Measurements from ENCODE around the gene GNAO1. TPM values are rescaled to one million over a fixed set of nuclear protein-coding genes. Genes with fewer than 3 reads are reported as not detected.

Gene GNAO1
- total RNA-seq, 1 experiment from 2014 or later = not detected

- intact Hi-C loops (cut with micrococcal nuclease; ENCODE audit: unreplicated experiment) = no loop called here
These were observed 7.4 kb downstream of the GNAO1 start for GRCh38 chr16:56198755-56199114.

GRCh38 chr16:56199164-56199563 lies 7.9 kb downstream of the GNAO1 start:
- no peak overlapping the region for H3K4me3 ChIP-seq (ENCODE audit: low read depth, low read length, poor library complexity, severe bottlenecking)
- peaks cover 26% of the 10 kb centered on the region for H3K27me3 ChIP-seq (replicated peaks; ENCODE audit: insufficient read depth, low read depth, low read length, poor library complexity)
- H3K36me3 ChIP-seq (ENCODE audit: insufficient read depth, low read length, poor library complexity, severe bottlenecking) = no peaks in the 10 kb centered on the region
- intact Hi-C loops (cut with micrococcal nuclease; ENCODE audit: unreplicated experiment) = no loop called here
- TF ChIP-seq EZH2 (IDR thresholded peaks at IDR 0.05; ENCODE audit: borderline replicate concordance, low read depth, low read length, poor library complexity, severe bottlenecking) (no peak), CTCF (conservative IDR thresholded peaks at IDR 0.05; ENCODE audit: low read depth, low read length) (no peak)
- no TSS peak for BruUV-seq (replicated peaks)
- POLR2A ChIA-PET (ENCODE audit: low non-redundant PET) = no interaction called here
- DNase-seq (ENCODE audit: low spot score) = no peak
- no peaks in the 10 kb centered on the region for H3K9me3 ChIP-seq (ENCODE audit: low read depth, low read length, poor library complexity, severe bottlenecking)
- no peak overlapping the region for H3K27ac ChIP-seq (ENCODE audit: low read depth, low read length, poor library complexity, severe bottlenecking)
- CTCF ChIA-PET = interaction anchor here (0.9 kb wide), 1 partner anchor 256 kb away, joined by 4 read pairs; no protein-coding TSS in a partner anchor
- peaks cover under 1% of the 10 kb centered on the region for H3K4me1 ChIP-seq (ENCODE audit: insufficient read depth, low read length, poor library complexity, severe bottlenecking)

More at GRCh38 chr16:56198755-56199114, 7.4 kb downstream of the GNAO1 start:
- POLR2A ChIA-PET (ENCODE audit: low non-redundant PET) = no interaction called here
- no TSS peak for BruUV-seq (replicated peaks)
- Histone ChIP-seq H3K27me3 (replicated peaks; ENCODE audit: insufficient read depth, low read depth, low read length, poor library complexity) (peaks cover 31% of the 10 kb centered on the region), H3K9me3 (ENCODE audit: low read depth, low read length, poor library complexity, severe bottlenecking) (no peaks in the 10 kb centered on the region), H3K36me3 (ENCODE audit: insufficient read depth, low read length, poor library complexity, severe bottlenecking) (no peaks in the 10 kb centered on the region), H3K4me1 (ENCODE audit: insufficient read depth, low read length, poor library complexity, severe bottlenecking) (peaks cover 5% of the 10 kb centered on the region), H3K27ac (ENCODE audit: low read depth, low read length, poor library complexity, severe bottlenecking) (no peak overlapping the region), H3K4me3 (ENCODE audit: low read depth, low read length, poor library complexity, severe bottlenecking) (no peak overlapping the region)
- no peak for DNase-seq (ENCODE audit: low spot score)
- CTCF ChIA-PET = interaction anchor here (0.9 kb wide), 1 partner anchor 256 kb away, joined by 4 read pairs; no protein-coding TSS in a partner anchor
- TF ChIP-seq CTCF (conservative IDR thresholded peaks at IDR 0.05; ENCODE audit: low read depth, low read length) = no peak
- no peak for TF ChIP-seq EZH2 (IDR thresholded peaks at IDR 0.05; ENCODE audit: borderline replicate concordance, low read depth, low read length, poor library complexity, severe bottlenecking)

- no peak overlapping the region for H3K4me3 ChIP-seq (ENCODE audit: low read depth, low read length, poor library complexity, severe bottlenecking)
- H3K9me3 ChIP-seq (ENCODE audit: low read depth, low read length, poor library complexity, severe bottlenecking) = no peaks in the 10 kb centered on the region
- ChIA-PET POLR2A (ENCODE audit: low non-redundant PET) (no interaction called here), CTCF (no interaction called here)
- TF ChIP-seq EZH2 (IDR thresholded peaks at IDR 0.05; ENCODE audit: borderline replicate concordance, low read depth, low read length, poor library complexity, severe bottlenecking) (no peak), CTCF (conservative IDR thresholded peaks at IDR 0.05; ENCODE audit: low read depth, low read length) (no peak)
- DNase-seq (ENCODE audit: low spot score) = no peak
- H3K27ac ChIP-seq (ENCODE audit: low read depth, low read length, poor library complexity, severe bottlenecking) = no peak overlapping the region
- H3K27me3 ChIP-seq (replicated peaks; ENCODE audit: insufficient read depth, low read depth, low read length, poor library complexity) = peaks cover 8% of the 10 kb centered on the region
- intact Hi-C loops (cut with micrococcal nuclease; ENCODE audit: unreplicated experiment) = no loop called here
- H3K4me1 ChIP-seq (ENCODE audit: insufficient read depth, low read length, poor library complexity, severe bottlenecking) = no peaks in the 10 kb centered on the region
- no peaks in the 10 kb centered on the region for H3K36me3 ChIP-seq (ENCODE audit: insufficient read depth, low read length, poor library complexity, severe bottlenecking)
- BruUV-seq (replicated peaks) = no TSS peak
These were observed 9.7 kb downstream of the GNAO1 start for GRCh38 chr16:56201030-56201429.
